BJ (cell line): ENCODE results near the gene TRIP12. TPM values are rescaled to one million over a fixed set of nuclear protein-coding genes. Genes with fewer than 3 reads are reported as not detected.
A peak's percentile ranks its signal among the peaks of the same experiment; 100 is the strongest.

Source experiments
- CTCF ChIA-PET: fragments of 350-600 bp; formaldehyde crosslinking; extraction: SDS; loops from one replicate; lab custom pipeline; 2021; ENCODE audit warnings: antibody characterized with exemption, inconsistent platforms; lab: Yijun Ruan, JAX
- POLR2A ChIA-PET: fragments of 300-600 bp; sonication (Branson Sonifier 250); formaldehyde crosslinking; extraction: SDS; loops from one replicate; lab custom pipeline; 2021; ENCODE audit warnings: antibody characterized with exemption; lab: Charles Lee
- DNase-seq: peaks from one replicate; pipeline ENCODE4 v3.0.0-alpha.2; 2011; ENCODE audit warnings: low read depth
- H3K27me3 ChIP-seq: 2 replicates; pipeline ENCODE4 v1.6.0; 2011; ENCODE audit warnings: low read length; ENCODE audit not compliant: control insufficient read depth, insufficient read depth
- H3K36me3 ChIP-seq: 2 replicates; pipeline ENCODE4 v1.5.1; 2011; ENCODE audit warnings: low read length; ENCODE audit not compliant: control insufficient read depth, insufficient read depth
- H3K4me3 ChIP-seq: 2 replicates; pipeline ENCODE4 v1.5.1; 2011; ENCODE audit warnings: low read depth, mild to moderate bottlenecking, control low read depth, low read length
- CTCF ChIP-seq: IDR thresholded peaks from 2 replicates; pipeline ENCODE4 v1.5.1; 2011; ENCODE audit warnings: low read depth, mild to moderate bottlenecking, control low read depth, inconsistent platforms, low read length, moderate library complexity; ENCODE audit not compliant: insufficient read depth
- polyA plus RNA-seq: library from polyadenylated mRNA; depleted of rRNA; stranded (reverse); fragments of >200 nt; gene quantifications from 2 replicates; pipeline ENCODE4 v1.2.3, GENCODE V29; 2011; rRNA removed
- small RNA-seq: library from RNA; depleted of rRNA; stranded (forward); fragments of <200 nt; gene quantifications from one replicate; pipeline ENCODE3, GENCODE V24; 2012; ENCODE audit warnings: low replicate concordance, low read depth; ENCODE audit not compliant: insufficient read length

Gene TRIP12
- polyA plus RNA-seq, 1 experiment = 92.6 TPM

DNA sequence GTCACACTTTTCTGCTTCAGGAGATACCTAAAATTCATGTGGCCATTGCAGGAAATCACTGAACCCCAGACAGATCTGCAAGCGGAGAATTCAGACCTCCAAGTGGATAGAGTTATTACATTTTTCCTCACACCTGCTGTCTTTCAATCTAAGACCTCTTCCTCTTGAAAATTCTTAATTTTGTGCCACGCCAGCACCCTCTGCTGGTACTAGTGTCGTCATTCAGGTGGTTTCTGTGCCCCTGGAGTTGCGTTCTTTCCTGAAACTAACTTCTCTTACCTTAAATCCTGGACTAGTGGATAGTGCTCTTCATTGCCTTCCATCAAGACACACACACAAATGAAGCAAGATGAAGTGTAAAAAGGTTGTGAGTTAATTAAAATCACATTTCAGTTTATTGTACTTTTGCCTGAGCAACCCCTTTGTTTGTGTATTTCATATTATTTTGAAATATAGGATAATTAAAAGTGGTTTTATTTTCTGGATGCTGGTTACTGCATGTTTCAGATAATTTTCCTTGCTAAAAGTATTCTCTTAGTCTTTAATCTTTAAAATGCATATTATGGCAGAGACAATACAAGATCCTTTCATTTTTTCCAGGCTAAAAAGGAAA, 205.8 kb downstream of the TRIP12 start:
- TF ChIP-seq CTCF = peak; percentile 27; the same call in 1 of the 2 replicates
- no peak overlapping the region for H3K4me3 ChIP-seq
- ChIA-PET POLR2A (no interaction called here), CTCF (interaction anchor here (1.8 kb wide), 1 partner anchor 9 kb away, joined by 6 read pairs; no protein-coding TSS in a partner anchor)
- no peaks in the 10 kb centered on the region for H3K36me3 ChIP-seq
- peaks cover 16% of the 10 kb centered on the region for H3K27me3 ChIP-seq
- DNase-seq = no peak

GRCh38 chr2:229714736-229715541, 206.9 kb downstream of the TRIP12 start:
- Histone ChIP-seq H3K36me3 (no peaks in the 10 kb centered on the region), H3K4me3 (peak overlapping the region; percentile 34), H3K27me3 (peaks cover 16% of the 10 kb centered on the region)
- ChIA-PET CTCF (interaction anchor here (0.9 kb wide), 1 partner anchor 9 kb away, joined by 3 read pairs; no protein-coding TSS in a partner anchor), POLR2A (no interaction called here)
- DNase-seq = no peak
- 0 out of 2 replicates have a peak, but pooled peaks have one; percentile 6 for TF ChIP-seq CTCF

DNA sequence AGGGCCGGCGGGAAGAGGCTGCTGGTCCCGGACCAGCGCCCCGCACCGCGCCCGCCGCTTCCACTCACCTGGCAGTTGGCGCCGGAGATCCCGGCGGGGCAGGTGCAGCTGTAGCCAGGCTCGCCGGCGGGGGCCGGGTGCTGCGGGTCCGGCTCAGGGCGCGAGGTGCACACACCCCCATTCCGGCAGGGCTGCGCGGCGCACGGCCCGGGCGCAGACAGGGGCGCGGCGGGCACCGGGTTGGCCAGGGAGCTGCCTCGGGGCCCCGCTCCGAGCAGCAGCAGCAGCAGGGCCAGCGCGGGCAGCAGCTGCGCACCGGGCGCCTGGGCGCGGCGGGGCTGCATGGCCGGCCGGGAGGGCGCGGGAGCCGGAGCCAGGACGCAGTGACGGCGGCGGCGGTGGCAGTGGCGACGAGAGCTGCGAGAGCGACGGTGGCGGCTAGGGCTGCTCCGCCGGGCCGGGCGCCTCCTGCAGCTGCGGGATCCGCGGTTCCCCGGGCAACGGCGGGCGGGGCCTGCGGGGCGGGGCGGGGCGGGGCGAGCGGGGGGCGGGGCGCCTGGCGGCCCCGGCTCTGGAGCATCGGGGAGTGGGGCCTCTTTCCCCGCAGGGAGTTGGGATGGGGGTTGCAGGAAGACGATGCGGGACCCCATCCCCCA, 207.6 kb downstream of the TRIP12 start, which contains the start of gene DNER:
Gene DNER, minus strand, starts transcription at position 476 of the 656 bp plus-strand sequence. Its CDS starts 132 bp downstream, at position 344.
- H3K36me3 ChIP-seq = no peaks in the 10 kb centered on the region
- TF ChIP-seq CTCF = no peak
- no peak for DNase-seq
- ChIA-PET POLR2A (no interaction called here), CTCF (interaction anchor here (0.6 to 0.9 kb wide), 2 partner anchors 9 to 278 kb away, joined by 3 to 5 read pairs; no protein-coding TSS in a partner anchor)
- H3K27me3 ChIP-seq = peaks cover 17% of the 10 kb centered on the region
- peak within 1 kb of the TSS; percentile 34 for H3K4me3 ChIP-seq

Small RNA genes lying within 50 kb of the gene (small RNA-seq; reads per million reads assigned to genes)
- not detected for gene RNU6-613P
- gene RNU6-964P = not detected

Other genes starting within 250 kb of the TRIP12 start
- 0.02 TPM in 2 replicates for gene DNER, start 207.5 kb downstream of the TRIP12 start, polyA plus RNA-seq
- gene FBXO36, start 494 bp upstream of the TRIP12 start, polyA plus RNA-seq = 2.4 and 2.8 TPM in 2 replicates
- 0.93 and 1.0 TPM in 2 replicates for gene SLC16A14, start 146.9 kb upstream of the TRIP12 start, polyA plus RNA-seq